ENCODE data around the gene TXNDC5. TPM values are rescaled to one million over a fixed set of nuclear protein-coding genes. Genes with fewer than 3 reads are reported as not detected.

TXNDC5 gene
- total and polyA plus RNA-seq, 2 of the 13 experiments (the other 11 are each of a cell fraction or from before 2014, with no cell fraction given): 287 to 578 TPM

GRCh38 chr6:7901056-7901455 is 9.5 kb downstream of the TXNDC5 start:
- FAIRE-seq (no peak), DNase-seq (ENCODE audit: low spot score) (no peak), ATAC-seq (no peak)
- ChIA-PET POLR2A (interaction anchor here (2.1 kb wide), 1 partner anchor 8 kb away, joined by 15 read pairs; no protein-coding TSS in a partner anchor), CTCF (ENCODE audit: low intra/inter-chr PET ratio, low total read pairs) (no interaction called here)
- Histone ChIP-seq H3K36me3 (replicated peaks in 1 of 2; ENCODE audit: control insufficient read depth in 1 of 2, insufficient read depth in 2 of 2, low read length in 2 of 2) (peaks cover 65 to 90% of the 10 kb centered on the region in 2 experiments), H4K20me1 (ENCODE audit: insufficient read depth, low read length) (peaks cover 32% of the 10 kb centered on the region), H3K4me2 (ENCODE audit: low read depth, low read length) (no peak overlapping the region), H3K79me2 (ENCODE audit: insufficient read depth, low read length) (peaks cover 33% of the 10 kb centered on the region), H3K4me1 (ENCODE audit: insufficient read depth, low read length) (peaks cover 28% of the 10 kb centered on the region), H2AFZ (ENCODE audit: low read length) (no peak overlapping the region), H3K27me3 (ENCODE audit: control insufficient read depth in 1 of 2, insufficient read depth in 2 of 2, low read length in 2 of 2) (no peaks in the 10 kb centered on the region), H3K9me3 (ENCODE audit: low read length) (no peaks in the 10 kb centered on the region), H3K27ac (ENCODE audit: extremely low read length, insufficient read depth, low read length) (no peak overlapping the region), H3K4me3 (replicated peaks in 1 of 3; ENCODE audit: insufficient read depth in 1 of 3, low read depth in 2 of 3, low read length in 3 of 3) (no peak overlapping the region), H3K9ac (ENCODE audit: insufficient read depth, low read depth, low read length) (no peak overlapping the region)
- TF ChIP-seq CERS6 (CRISPR knock-in tag; IDR thresholded peaks at IDR 0.05): no peak
- no peak for TF ChIP-seq SNRNP70 (IDR thresholded peaks at IDR 0.05; ENCODE audit: low read depth, low read length)
- no peak for TF ChIP-seq SATB2 (CRISPR knock-in tag; IDR thresholded peaks at IDR 0.05)
- no peak for TF ChIP-seq SRF (IDR thresholded peaks at IDR 0.05; ENCODE audit: low read depth, low read length)
- no peak for TF ChIP-seq ZNF850 (CRISPR knock-in tag; conservative IDR thresholded peaks at IDR 0.05)
- no peak for TF ChIP-seq ZFP90 (CRISPR knock-in tag; IDR thresholded peaks at IDR 0.05; ENCODE audit: borderline replicate concordance)
- TF ChIP-seq, protein P1, sequence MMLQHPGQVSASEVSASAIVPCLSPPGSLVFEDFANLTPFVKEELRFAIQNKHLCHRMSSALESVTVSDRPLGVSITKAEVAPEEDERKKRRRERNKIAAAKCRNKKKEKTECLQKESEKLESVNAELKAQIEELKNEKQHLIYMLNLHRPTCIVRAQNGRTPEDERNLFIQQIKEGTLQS (CRISPR knock-in tag; IDR thresholded peaks at IDR 0.05): no peak
- no peak for TF ChIP-seq ZNF484 (CRISPR knock-in tag; IDR thresholded peaks at IDR 0.05; ENCODE audit: borderline replicate concordance, low read depth)
- no peak for TF ChIP-seq TGIF2 (CRISPR knock-in tag; IDR thresholded peaks at IDR 0.05)
- TF ChIP-seq ZNF772 (CRISPR knock-in tag; IDR thresholded peaks at IDR 0.05): no peak
- no peak for TF ChIP-seq ZNF543 (CRISPR knock-in tag; IDR thresholded peaks at IDR 0.05)
- TF ChIP-seq, protein P2, sequence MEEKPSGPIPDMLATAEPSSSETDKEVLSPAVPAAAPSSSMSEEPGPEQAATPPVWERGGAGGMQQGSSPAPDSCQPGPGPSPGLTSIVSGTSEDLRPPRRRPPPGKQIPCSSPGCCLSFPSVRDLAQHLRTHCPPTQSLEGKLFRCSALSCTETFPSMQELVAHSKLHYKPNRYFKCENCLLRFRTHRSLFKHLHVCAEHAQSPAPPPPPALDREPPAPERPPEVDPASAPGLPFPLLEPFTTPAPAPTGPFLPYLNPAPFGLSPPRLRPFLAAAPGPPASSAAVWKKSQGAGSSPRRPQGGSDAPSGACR (CRISPR knock-in tag; IDR thresholded peaks at IDR 0.05): no peak
- TF ChIP-seq, protein P3, sequence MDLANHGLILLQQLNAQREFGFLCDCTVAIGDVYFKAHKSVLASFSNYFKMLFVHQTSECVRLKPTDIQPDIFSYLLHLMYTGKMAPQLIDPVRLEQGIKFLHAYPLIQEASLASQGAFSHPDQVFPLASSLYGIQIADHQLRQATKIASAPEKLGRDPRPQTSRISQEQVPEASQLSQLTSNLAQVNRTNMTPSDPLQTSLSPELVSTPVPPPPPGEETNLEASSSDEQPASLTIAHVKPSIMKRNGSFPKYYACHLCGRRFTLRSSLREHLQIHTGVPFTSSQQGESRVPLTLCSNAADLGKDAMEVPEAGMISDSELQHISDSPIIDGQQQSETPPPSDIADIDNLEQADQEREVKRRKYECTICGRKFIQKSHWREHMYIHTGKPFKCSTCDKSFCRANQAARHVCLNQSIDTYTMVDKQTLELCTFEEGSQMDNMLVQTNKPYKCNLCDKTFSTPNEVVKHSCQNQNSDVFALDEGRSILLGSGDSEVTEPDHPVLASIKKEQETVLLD (CRISPR knock-in tag; IDR thresholded peaks at IDR 0.05; ENCODE audit: low read depth): no peak
- no peak for TF ChIP-seq ZFP37 (CRISPR knock-in tag; IDR thresholded peaks at IDR 0.05; ENCODE audit: borderline replicate concordance)
- TF ChIP-seq ZNF33A (CRISPR knock-in tag; IDR thresholded peaks at IDR 0.05; ENCODE audit: borderline replicate concordance): no peak
- WGBS (ENCODE audit: low lambda C conversion rate): 97% methylated on average over 9 of the region's 9 CpGs
- intact Hi-C loops (cut with micrococcal nuclease; ENCODE audit: unreplicated experiment): loop anchor here (5.0 kb wide), 1 partner anchor 179 kb away; no protein-coding TSS in a partner anchor
- no TSS peak for BruUV-seq (replicated peaks)
- in situ Hi-C loops (cut with HindIII; ENCODE audit: extremely low pct_ligation_motif_present, low pct_unique_long_range_greater_than_20kb): no loop called here

Data from HepG2 (cell line).